Left colon (tissue), 2 donors: ENCODE measurements around the gene FGF10. TPM values are rescaled to one million over a fixed set of nuclear protein-coding genes. Genes with fewer than 3 reads are reported as not detected.
A peak's percentile ranks its signal among the peaks of the same experiment; 100 is the strongest.

ENCODE experiments used
- ATAC-seq: fragments of 200-7000 bp; cut with Tn5 transposase; one replicate; pipeline ENCODE4 v1.9.1; 2020; ENCODE audit warnings: mild to moderate bottlenecking, moderate library complexity
- DNase-seq, 2 donors: peaks; one replicate each; pipeline ENCODE4 v3.0.0-alpha.2; 2020
- intact Hi-C, 2 donors: fragments of 100-400 bp; cut with DNase I in 1 of 2; cut with micrococcal nuclease in 1 of 2; formaldehyde crosslinking; loops; one replicate each; pipeline versions ENCODE4 v1.11.2 to v1.14.0; 2022; cut with DNase I, micrococcal nuclease
- total RNA-seq, 2 donors: library from RNA; stranded (reverse); fragmentation: NEBNext Ultra II Directional; extraction: Animal tissue kit (Norgen Biotek cat#: 25700); gene quantifications; one replicate each; pipeline ENCODE4 v1.2.1, GENCODE V29; 2021
- donor health status: DM: no; HTN: no; CAD: no.
- donor health status: DM: yes; HTN: yes; CAD: no.

FGF10 gene
- total RNA-seq, 2 donors from 2014 or later, result 1.5 to 3.5 TPM

DNA sequence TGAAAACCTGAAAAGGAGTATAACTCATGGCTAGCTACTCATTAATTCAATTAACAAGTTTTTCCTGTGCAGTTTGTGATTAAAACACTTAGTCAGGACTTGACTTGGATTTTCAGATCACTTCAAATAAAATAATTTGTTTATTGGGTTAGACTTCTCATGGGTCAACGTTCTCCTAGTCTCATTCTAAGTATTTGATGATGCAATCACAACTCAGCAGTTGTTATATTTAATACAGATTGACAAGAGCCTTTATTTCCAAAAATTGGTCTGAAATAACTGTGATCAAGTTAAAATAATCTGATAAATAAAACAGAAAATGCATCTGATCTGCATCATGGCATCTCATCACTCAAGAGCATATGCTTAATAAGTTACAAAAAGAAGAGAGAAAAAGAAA is 113.9 kb downstream of the FGF10 start:
- ATAC-seq, result no peak

GRCh38 chr5:44267909-44268308 is 121.3 kb downstream of the FGF10 start:
- DNase-seq, result no peak
- intact Hi-C loops, result no loop called here
- no peak for ATAC-seq

More for the DNA sequence above, 113.9 kb downstream of the FGF10 start:
- intact Hi-C loops, result no loop called here
- DNase-seq, result no peak

DNA sequence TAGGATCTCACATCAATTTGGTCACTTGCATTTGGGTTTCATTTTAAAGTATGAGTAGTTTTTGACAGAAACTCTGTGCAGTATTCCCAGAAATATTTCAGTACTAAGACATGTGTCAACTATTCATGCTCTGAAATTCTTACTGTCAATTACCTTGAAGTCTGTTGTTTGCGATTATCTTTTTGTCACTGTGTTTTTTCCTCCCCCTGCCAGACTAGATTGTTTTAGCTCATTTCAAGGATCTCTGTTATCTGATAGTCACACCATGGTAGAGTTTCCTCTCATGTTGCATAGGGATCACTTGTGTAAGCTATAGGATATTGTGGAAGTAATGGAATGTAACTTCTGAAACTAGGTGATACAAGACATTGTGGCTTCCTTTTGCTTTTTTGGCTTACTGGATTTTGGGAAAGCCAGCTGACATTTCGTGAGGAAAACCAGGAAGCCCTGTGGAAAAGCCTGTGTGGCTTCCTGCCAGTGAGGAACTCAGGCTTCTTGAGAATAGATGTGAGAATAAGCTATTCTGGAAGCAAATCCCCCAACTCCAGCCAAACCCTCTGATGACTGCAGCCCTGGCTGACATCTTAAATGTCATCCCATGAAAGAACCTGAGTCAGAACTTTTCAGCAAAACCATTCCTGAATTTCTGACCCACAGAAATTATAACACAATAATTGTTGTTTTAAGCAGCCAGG is 122.2 kb downstream of the FGF10 start:
- intact Hi-C loops, result no loop called here
- DNase-seq (peak; percentile 2 to 24), ATAC-seq (no peak)

GRCh38 chr5:44265713-44266112 is 123.5 kb downstream of the FGF10 start:
- DNase-seq (no peak), ATAC-seq (no peak)
- intact Hi-C loops, result no loop called here

GRCh38 chr5:44260793-44261192 is 128.4 kb downstream of the FGF10 start:
- intact Hi-C loops, result no loop called here
- DNase-seq, result no peak
- no peak for ATAC-seq

- no peak for DNase-seq
- intact Hi-C loops, result no loop called here
- ATAC-seq, result no peak
Measured at GRCh38 chr5:44257653-44258365, 131.4 kb downstream of the FGF10 start.

- DNase-seq (no peak), ATAC-seq (no peak)
- intact Hi-C loops, result no loop called here
Measured at GRCh38 chr5:44257221-44257620, 132.0 kb downstream of the FGF10 start.
